HepG2 (cell line): Measurements from ENCODE around the gene GRIK4.

Experiments
- ATM ChIP-seq: fragments of 450-650 bp; IDR thresholded peaks from 2 replicates; pipeline ENCODE4 v1.7.1; 2017; ENCODE audit warnings: mild to moderate bottlenecking, borderline replicate concordance
- BCLAF1 ChIP-seq: fragments of 450-650 bp; IDR thresholded peaks from 2 replicates; pipeline ENCODE4 v1.6.1; 2017; ENCODE audit warnings: mild to moderate bottlenecking
- CREB1 ChIP-seq, 2 experiments: fragments of 450-650 bp in 1 of 2; IDR thresholded peaks; 2 replicates each; pipeline ENCODE4 v1.6.1; 2016 to 2017; ENCODE audit warnings: control low read depth in 1 of 2, mild to moderate bottlenecking in 1 of 2, missing compliant biosample characterization in 1 of 2, missing genetic modification characterization in 1 of 2
- EHMT2 ChIP-seq: fragments of 200-600 bp; sonication (generic); IDR thresholded peaks from 2 replicates; pipeline ENCODE4 v1.7.0; 2017; ENCODE audit warnings: antibody characterized with exemption, low read depth, low read length, borderline replicate concordance
- ETV5 ChIP-seq: IDR thresholded peaks from 2 replicates; pipeline ENCODE4 v1.6.1; 2018; ENCODE audit warnings: missing biosample characterization, missing genetic modification reagents, inconsistent platforms, borderline replicate concordance
- GZF1 ChIP-seq: sonication (generic); formaldehyde crosslinking; IDR thresholded peaks from 2 replicates; pipeline ENCODE4 v1.5.1; 2020; ENCODE audit warnings: mild to moderate bottlenecking, missing genetic modification reagents
- MXD4 ChIP-seq: IDR thresholded peaks from 2 replicates; pipeline ENCODE4 v1.6.1; 2016; ENCODE audit warnings: mild to moderate bottlenecking, missing biosample characterization, missing genetic modification reagents
- NFE2 ChIP-seq: sonication (generic); formaldehyde crosslinking; IDR thresholded peaks from 2 replicates; pipeline ENCODE4 v1.4.0; 2020; ENCODE audit warnings: missing genetic modification reagents
- SIN3A ChIP-seq: IDR thresholded peaks from 2 replicates; pipeline ENCODE4 v1.6.1; 2011; ENCODE audit warnings: low read depth, mild to moderate bottlenecking, control low read depth, low read length, borderline replicate concordance
- ZNF274 ChIP-seq: sonication (generic); formaldehyde crosslinking; IDR thresholded peaks from 2 replicates; pipeline ENCODE4 v1.5.1; 2020; ENCODE audit warnings: mild to moderate bottlenecking, missing genetic modification reagents
- TF ChIP-seq, protein P1 (sequence below): sonication (generic); formaldehyde crosslinking; IDR thresholded peaks from 2 replicates; pipeline ENCODE4 v1.8.0; 2022; ENCODE audit warnings: mild to moderate bottlenecking, missing genetic modification reagents; ENCODE audit not compliant: insufficient replicate concordance

GRCh38 chr11:120914601-120915000 lies 403.1 kb downstream of the GRIK4 start:
- TF ChIP-seq BCLAF1 (no peak), EHMT2 (no peak), GZF1 (CRISPR knock-in tag) (no peak), NFE2 (CRISPR knock-in tag) (no peak), CREB1 (IDR thresholded peaks at IDR 0.05) (no peak), CREB1 (CRISPR knock-in tag; IDR thresholded peaks at IDR 0.05) (no peak), MXD4 (no peak), ATM (no peak), SIN3A (no peak), ETV5 (CRISPR knock-in tag) (no peak), ZNF274 (CRISPR knock-in tag) (no peak)
- TF ChIP-seq, protein P1, sequence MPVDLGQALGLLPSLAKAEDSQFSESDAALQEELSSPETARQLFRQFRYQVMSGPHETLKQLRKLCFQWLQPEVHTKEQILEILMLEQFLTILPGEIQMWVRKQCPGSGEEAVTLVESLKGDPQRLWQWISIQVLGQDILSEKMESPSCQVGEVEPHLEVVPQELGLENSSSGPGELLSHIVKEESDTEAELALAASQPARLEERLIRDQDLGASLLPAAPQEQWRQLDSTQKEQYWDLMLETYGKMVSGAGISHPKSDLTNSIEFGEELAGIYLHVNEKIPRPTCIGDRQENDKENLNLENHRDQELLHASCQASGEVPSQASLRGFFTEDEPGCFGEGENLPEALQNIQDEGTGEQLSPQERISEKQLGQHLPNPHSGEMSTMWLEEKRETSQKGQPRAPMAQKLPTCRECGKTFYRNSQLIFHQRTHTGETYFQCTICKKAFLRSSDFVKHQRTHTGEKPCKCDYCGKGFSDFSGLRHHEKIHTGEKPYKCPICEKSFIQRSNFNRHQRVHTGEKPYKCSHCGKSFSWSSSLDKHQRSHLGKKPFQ = no peak
